ENCODE results near the gene CYP2R1.

CYP2R1 gene

DNA sequence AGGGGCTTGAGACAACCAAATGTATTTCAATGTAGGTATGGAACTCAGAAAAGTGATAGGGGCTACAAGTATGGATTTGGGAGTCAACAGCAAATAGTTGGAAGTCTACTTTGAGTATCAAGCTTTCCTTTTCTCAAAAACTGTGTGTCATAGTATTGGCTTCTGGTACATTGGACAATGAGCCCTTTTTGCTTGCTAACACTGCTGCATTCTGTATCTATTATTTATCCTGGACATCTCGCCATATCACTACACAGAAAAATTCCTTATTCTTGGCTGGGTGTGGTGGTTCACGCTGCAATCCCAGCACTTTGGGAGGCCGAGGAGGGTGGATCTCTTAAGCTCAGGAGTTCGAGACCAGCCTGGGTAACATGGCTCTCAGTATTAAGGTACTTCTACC lies 18.4 kb downstream of the CYP2R1 start:
- TF ChIP-seq EP300 (IDR thresholded peaks at IDR 0.05; ENCODE audit: borderline replicate concordance) (no peak), ZBTB7A (IDR thresholded peaks at IDR 0.05; ENCODE audit: low read depth) (no peak), NFIC (IDR thresholded peaks at IDR 0.05) (no peak), TAF1 (IDR thresholded peaks at IDR 0.05; ENCODE audit: low read depth) (no peak), RAD21 (IDR thresholded peaks at IDR 0.05; ENCODE audit: low read depth) (no peak), FOXM1 (IDR thresholded peaks at IDR 0.05; ENCODE audit: borderline replicate concordance, low read depth) (no peak), CREB1 (IDR thresholded peaks at IDR 0.05; ENCODE audit: low read depth) (no peak), TCF12 (IDR thresholded peaks at IDR 0.05; ENCODE audit: low read depth) (no peak)
- TF ChIP-seq, protein P1, sequence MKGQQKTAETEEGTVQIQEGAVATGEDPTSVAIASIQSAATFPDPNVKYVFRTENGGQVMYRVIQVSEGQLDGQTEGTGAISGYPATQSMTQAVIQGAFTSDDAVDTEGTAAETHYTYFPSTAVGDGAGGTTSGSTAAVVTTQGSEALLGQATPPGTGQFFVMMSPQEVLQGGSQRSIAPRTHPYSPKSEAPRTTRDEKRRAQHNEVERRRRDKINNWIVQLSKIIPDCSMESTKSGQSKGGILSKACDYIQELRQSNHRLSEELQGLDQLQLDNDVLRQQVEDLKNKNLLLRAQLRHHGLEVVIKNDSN (IDR thresholded peaks at IDR 0.05) = no peak
- TF ChIP-seq, protein P2, sequence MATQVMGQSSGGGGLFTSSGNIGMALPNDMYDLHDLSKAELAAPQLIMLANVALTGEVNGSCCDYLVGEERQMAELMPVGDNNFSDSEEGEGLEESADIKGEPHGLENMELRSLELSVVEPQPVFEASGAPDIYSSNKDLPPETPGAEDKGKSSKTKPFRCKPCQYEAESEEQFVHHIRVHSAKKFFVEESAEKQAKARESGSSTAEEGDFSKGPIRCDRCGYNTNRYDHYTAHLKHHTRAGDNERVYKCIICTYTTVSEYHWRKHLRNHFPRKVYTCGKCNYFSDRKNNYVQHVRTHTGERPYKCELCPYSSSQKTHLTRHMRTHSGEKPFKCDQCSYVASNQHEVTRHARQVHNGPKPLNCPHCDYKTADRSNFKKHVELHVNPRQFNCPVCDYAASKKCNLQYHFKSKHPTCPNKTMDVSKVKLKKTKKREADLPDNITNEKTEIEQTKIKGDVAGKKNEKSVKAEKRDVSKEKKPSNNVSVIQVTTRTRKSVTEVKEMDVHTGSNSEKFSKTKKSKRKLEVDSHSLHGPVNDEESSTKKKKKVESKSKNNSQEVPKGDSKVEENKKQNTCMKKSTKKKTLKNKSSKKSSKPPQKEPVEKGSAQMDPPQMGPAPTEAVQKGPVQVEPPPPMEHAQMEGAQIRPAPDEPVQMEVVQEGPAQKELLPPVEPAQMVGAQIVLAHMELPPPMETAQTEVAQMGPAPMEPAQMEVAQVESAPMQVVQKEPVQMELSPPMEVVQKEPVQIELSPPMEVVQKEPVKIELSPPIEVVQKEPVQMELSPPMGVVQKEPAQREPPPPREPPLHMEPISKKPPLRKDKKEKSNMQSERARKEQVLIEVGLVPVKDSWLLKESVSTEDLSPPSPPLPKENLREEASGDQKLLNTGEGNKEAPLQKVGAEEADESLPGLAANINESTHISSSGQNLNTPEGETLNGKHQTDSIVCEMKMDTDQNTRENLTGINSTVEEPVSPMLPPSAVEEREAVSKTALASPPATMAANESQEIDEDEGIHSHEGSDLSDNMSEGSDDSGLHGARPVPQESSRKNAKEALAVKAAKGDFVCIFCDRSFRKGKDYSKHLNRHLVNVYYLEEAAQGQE (IDR thresholded peaks at IDR 0.05; ENCODE audit: low read depth) = no peak

DNA sequence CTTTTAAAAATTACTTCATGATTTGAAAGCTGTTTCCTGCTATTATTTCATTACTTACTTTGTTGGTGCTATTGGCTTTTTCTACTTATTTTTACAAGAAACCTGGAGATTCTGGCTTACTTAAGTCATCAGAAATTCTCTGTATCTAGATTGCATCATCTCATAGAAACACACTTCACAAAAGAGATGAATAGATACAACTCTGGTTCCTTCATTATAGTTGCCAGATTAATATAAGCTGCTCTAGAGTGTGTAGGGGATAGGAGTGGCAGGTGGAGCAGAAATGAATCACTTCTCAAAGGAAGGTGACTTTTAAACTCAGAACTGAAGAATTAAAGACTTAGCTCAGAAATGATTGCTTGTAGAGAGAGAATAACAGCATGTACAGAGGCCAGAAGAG lies 20.0 kb downstream of the CYP2R1 start:
- TF ChIP-seq FOXM1 (IDR thresholded peaks at IDR 0.05; ENCODE audit: borderline replicate concordance, low read depth) = no peak
- TF ChIP-seq TEAD4 (IDR thresholded peaks at IDR 0.05) = no peak
- no peak for TF ChIP-seq YY1 (IDR thresholded peaks at IDR 0.05; ENCODE audit: low read depth)
- no peak for TF ChIP-seq TCF12 (IDR thresholded peaks at IDR 0.05; ENCODE audit: low read depth)
- no peak for TF ChIP-seq CREB1 (IDR thresholded peaks at IDR 0.05; ENCODE audit: low read depth)
- no peak for TF ChIP-seq EGR1 (IDR thresholded peaks at IDR 0.05)
- TF ChIP-seq, protein P1 (IDR thresholded peaks at IDR 0.05) = no peak
- no peak for TF ChIP-seq NFIC (IDR thresholded peaks at IDR 0.05)
- TF ChIP-seq, protein P3, sequence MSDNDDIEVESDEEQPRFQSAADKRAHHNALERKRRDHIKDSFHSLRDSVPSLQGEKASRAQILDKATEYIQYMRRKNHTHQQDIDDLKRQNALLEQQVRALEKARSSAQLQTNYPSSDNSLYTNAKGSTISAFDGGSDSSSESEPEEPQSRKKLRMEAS (IDR thresholded peaks at IDR 0.05) = no peak
- no peak for TF ChIP-seq TAF1 (IDR thresholded peaks at IDR 0.05; ENCODE audit: low read depth)
- TF ChIP-seq CEBPB (IDR thresholded peaks at IDR 0.05) = no peak
- TF ChIP-seq RAD21 (IDR thresholded peaks at IDR 0.05; ENCODE audit: low read depth) = no peak
- TF ChIP-seq, protein P2 (IDR thresholded peaks at IDR 0.05; ENCODE audit: low read depth) = no peak
- TF ChIP-seq EP300 (IDR thresholded peaks at IDR 0.05; ENCODE audit: borderline replicate concordance) = no peak
- no peak for TF ChIP-seq ZBTB7A (IDR thresholded peaks at IDR 0.05; ENCODE audit: low read depth)

DNA sequence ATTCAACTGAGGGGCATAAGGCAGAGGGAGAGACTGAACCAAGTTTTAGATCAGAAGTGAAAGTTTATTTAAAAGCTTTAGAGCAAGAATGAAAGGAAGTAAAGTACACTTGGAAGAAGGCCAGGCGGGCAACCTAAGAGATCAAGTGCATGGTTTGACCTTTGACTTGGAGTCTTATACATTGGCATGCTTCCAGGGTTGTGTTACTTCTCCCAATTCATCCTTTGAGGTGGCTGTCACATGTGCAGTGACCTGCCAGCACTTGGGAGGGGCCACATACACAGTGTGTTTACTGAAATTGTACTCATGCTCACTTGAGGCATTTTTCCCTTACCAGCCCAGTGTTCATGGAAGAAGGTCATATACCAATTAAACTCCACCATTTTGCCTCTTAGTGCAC lies 30.4 kb downstream of the CYP2R1 start:
- TF ChIP-seq TEAD4 (IDR thresholded peaks at IDR 0.05) (no peak), NFIC (IDR thresholded peaks at IDR 0.05) (no peak), FOXM1 (IDR thresholded peaks at IDR 0.05; ENCODE audit: borderline replicate concordance, low read depth) (no peak), EP300 (IDR thresholded peaks at IDR 0.05; ENCODE audit: borderline replicate concordance) (no peak), CEBPB (IDR thresholded peaks at IDR 0.05) (no peak), ZBTB7A (IDR thresholded peaks at IDR 0.05; ENCODE audit: low read depth) (no peak), RAD21 (IDR thresholded peaks at IDR 0.05; ENCODE audit: low read depth) (no peak), TAF1 (IDR thresholded peaks at IDR 0.05; ENCODE audit: low read depth) (no peak), CREB1 (IDR thresholded peaks at IDR 0.05; ENCODE audit: low read depth) (no peak), EGR1 (IDR thresholded peaks at IDR 0.05) (no peak), YY1 (IDR thresholded peaks at IDR 0.05; ENCODE audit: low read depth) (no peak), TCF12 (IDR thresholded peaks at IDR 0.05; ENCODE audit: low read depth) (no peak)
- TF ChIP-seq, protein P3 (IDR thresholded peaks at IDR 0.05) = no peak
- TF ChIP-seq, protein P1 (IDR thresholded peaks at IDR 0.05) = no peak
- TF ChIP-seq, protein P2 (IDR thresholded peaks at IDR 0.05; ENCODE audit: low read depth) = no peak

DNA sequence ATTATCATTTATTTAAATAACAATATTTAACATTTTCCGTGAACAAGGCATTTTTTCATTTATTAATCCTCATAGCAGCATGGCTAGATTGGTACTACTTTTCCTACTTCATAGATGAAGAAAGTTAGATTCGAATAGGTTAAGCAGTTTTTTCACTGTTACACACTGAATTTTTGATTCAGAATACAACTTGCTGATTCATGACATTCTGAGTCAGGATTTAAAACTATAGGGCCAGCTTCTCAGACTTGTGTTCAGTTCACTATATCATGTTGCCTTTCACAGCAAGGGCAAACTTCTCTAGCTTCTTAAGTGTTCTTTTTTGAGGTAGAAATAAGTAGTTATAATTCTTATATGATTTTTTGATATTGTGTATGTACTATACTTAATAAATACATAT lies 31.5 kb downstream of the CYP2R1 start:
- TF ChIP-seq TCF12 (IDR thresholded peaks at IDR 0.05; ENCODE audit: low read depth) (no peak), ZBTB7A (IDR thresholded peaks at IDR 0.05; ENCODE audit: low read depth) (no peak), EGR1 (IDR thresholded peaks at IDR 0.05) (no peak), EP300 (IDR thresholded peaks at IDR 0.05; ENCODE audit: borderline replicate concordance) (no peak), YY1 (IDR thresholded peaks at IDR 0.05; ENCODE audit: low read depth) (no peak), NFIC (IDR thresholded peaks at IDR 0.05) (no peak), CEBPB (IDR thresholded peaks at IDR 0.05) (no peak), TEAD4 (IDR thresholded peaks at IDR 0.05) (no peak), FOXM1 (IDR thresholded peaks at IDR 0.05; ENCODE audit: borderline replicate concordance, low read depth) (no peak), CREB1 (IDR thresholded peaks at IDR 0.05; ENCODE audit: low read depth) (no peak), TAF1 (IDR thresholded peaks at IDR 0.05; ENCODE audit: low read depth) (no peak)
- TF ChIP-seq, protein P1 (IDR thresholded peaks at IDR 0.05) = no peak
- TF ChIP-seq, protein P3 (IDR thresholded peaks at IDR 0.05) = no peak

Data from Ishikawa (cell line).